ENCODE data around the gene PIEZO2. TPM values are rescaled to one million over a fixed set of nuclear protein-coding genes. Genes with fewer than 3 reads are reported as not detected.

Gene PIEZO2
- total RNA-seq, 4 donors from 2014 or later = 2.4 to 5.2 (median 3.3) TPM

DNA sequence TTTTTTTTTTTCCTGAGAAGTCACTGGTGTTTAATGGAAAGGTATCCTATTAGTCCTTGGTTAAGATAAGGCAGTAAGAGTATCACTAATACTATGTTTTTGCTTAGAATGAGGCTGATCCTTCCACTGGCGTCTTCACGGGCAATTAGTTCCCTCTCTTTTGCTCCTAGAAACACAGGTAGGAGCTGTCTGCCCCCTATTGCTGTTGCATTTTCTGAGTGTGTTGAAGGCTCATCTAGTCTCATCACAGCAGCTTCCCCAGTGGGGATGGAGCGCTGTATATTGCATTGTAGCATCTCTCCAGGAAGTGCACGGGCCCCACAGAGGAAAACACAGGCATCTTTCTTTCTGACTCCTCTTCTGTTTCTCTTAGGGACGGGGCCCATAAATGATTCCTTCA is 478.5 kb downstream of the PIEZO2 start:
- H3K4me1 ChIP-seq = no peaks in the 10 kb centered on the region
- H3K4me3 ChIP-seq = no peak overlapping the region
- peaks cover 0 to 2% (median 0%) of the 10 kb centered on the region in 4 donors for H3K27me3 ChIP-seq
- DNase-seq (ENCODE audit: extremely low spot score) = no peak
- intact Hi-C loops (cut with DNase I) = no loop called here
- 86% methylated on average over 5 of the region's 5 CpGs for WGBS
- no peaks in the 10 kb centered on the region for H3K36me3 ChIP-seq
- no peaks in the 10 kb centered on the region for H3K9me3 ChIP-seq
- H3K27ac ChIP-seq (replicated peaks in 1 of 4) = no peak overlapping the region
- TF ChIP-seq, protein P1, sequence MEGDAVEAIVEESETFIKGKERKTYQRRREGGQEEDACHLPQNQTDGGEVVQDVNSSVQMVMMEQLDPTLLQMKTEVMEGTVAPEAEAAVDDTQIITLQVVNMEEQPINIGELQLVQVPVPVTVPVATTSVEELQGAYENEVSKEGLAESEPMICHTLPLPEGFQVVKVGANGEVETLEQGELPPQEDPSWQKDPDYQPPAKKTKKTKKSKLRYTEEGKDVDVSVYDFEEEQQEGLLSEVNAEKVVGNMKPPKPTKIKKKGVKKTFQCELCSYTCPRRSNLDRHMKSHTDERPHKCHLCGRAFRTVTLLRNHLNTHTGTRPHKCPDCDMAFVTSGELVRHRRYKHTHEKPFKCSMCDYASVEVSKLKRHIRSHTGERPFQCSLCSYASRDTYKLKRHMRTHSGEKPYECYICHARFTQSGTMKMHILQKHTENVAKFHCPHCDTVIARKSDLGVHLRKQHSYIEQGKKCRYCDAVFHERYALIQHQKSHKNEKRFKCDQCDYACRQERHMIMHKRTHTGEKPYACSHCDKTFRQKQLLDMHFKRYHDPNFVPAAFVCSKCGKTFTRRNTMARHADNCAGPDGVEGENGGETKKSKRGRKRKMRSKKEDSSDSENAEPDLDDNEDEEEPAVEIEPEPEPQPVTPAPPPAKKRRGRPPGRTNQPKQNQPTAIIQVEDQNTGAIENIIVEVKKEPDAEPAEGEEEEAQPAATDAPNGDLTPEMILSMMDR (IDR thresholded peaks at IDR 0.05) = no peak
- TF ChIP-seq EP300 (IDR thresholded peaks at IDR 0.05) = no peak

DNA sequence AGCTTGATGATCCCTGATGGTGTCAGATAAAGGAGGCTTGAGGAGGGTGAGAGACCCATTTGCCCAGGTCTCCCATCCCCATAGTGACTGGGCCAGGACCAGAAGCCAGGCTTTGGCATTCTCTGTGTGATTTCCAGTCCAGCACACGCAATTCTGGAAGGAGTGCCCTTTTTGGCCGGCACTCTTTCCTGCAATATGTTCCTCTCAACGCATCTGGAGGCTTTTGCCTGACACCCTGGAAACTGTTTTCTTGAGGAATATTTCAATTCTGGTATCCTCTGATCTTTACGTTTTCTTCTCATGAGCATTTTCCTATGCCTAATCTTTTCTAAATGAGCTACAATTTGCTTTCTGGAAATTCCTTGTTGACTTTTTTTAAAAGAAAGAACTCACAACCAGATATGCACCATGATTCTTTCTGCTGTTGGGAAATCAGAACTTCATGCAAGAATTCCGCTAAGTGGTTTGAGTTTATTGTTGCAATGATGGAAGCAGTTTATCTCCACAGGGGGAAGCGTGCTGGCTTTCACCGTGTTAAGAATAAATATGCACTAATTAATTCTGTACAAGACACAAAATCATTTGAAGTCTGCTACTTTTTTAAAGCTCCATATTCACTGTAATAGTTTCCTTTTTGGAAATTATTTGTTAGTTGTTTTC is 479.8 kb downstream of the PIEZO2 start:
- H3K27ac ChIP-seq (replicated peaks in 1 of 4) = no peak overlapping the region
- H3K9me3 ChIP-seq = no peaks in the 10 kb centered on the region
- no peaks in the 10 kb centered on the region for H3K36me3 ChIP-seq
- no peaks in the 10 kb centered on the region for H3K4me1 ChIP-seq
- peaks cover 0 to 2% (median 0%) of the 10 kb centered on the region in 4 donors for H3K27me3 ChIP-seq
- WGBS = 80% methylated on average over 7 of the region's 7 CpGs
- DNase-seq (ENCODE audit: extremely low spot score) = no peak
- H3K4me3 ChIP-seq = no peak overlapping the region
- intact Hi-C loops (cut with DNase I) = no loop called here
- TF ChIP-seq POLR2AphosphoS5 (IDR thresholded peaks at IDR 0.05) = no peak
- TF ChIP-seq EP300 (IDR thresholded peaks at IDR 0.05) = no peak
- TF ChIP-seq, protein P1 (IDR thresholded peaks at IDR 0.05) = no peak
- TF ChIP-seq POLR2A (IDR thresholded peaks at IDR 0.05; ENCODE audit: low read depth) = no peak

DNA sequence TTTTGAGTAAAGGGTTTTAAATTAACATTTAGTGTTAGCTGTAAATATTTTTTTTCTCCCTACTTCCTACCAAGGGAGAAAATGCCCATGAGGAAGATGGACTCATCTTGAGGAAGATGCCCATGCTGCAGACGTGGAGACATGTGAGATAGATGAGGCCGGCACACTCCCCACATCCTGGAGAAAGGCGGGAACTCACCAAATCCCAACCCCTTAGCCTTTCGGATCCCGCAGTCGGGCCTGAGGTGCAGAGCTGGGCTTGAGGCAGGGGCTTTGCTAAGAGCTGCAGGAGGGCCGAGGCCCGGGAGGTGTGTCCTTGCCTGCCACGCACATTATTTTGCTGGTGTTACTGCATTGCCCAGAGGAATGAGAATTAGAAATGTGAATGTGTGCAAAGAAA is 485.6 kb downstream of the PIEZO2 start:
- Histone ChIP-seq H3K4me1 (peaks cover 5 to 26% (median 22%) of the 10 kb centered on the region in 4 donors), H3K4me3 (no peak overlapping the region), H3K27ac (replicated peaks in 1 of 4) (no peak overlapping the region), H3K36me3 (no peaks in the 10 kb centered on the region), H3K9me3 (no peaks in the 10 kb centered on the region), H3K27me3 (peaks cover 0 to 2% (median 0%) of the 10 kb centered on the region in 4 donors)
- WGBS = 74% methylated on average over 9 of the region's 9 CpGs
- intact Hi-C loops (cut with DNase I) = no loop called here
- TF ChIP-seq POLR2AphosphoS5 (IDR thresholded peaks at IDR 0.05) (no peak), EP300 (IDR thresholded peaks at IDR 0.05) (no peak), POLR2A (IDR thresholded peaks at IDR 0.05; ENCODE audit: low read depth) (no peak)
- TF ChIP-seq, protein P1 (IDR thresholded peaks at IDR 0.05) = no peak
- DNase-seq (ENCODE audit: extremely low spot score) = no peak

DNA sequence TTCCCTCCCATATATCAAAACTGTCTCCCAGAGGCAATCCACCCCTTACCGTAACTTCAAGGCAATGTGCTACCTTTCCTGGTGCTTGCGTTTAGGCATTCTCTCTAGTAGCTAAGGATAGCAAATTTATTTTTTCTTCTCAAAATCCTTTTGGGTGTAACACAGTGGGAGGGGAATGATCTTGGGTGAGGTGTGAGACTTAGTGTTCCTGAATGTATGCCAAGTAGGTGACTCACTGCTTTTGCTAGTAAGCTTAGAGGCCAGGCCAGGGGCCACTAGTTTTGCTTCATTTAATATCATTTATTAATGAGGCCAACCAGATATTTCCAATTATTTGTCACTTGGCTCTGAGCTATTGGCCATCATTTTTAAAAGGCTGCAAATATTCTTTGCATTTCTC is 488.1 kb downstream of the PIEZO2 start:
- Histone ChIP-seq H3K27ac (replicated peaks in 1 of 4) (peak overlapping the region in 3 of 4 donors; percentile 20 to 62 (median 40)), H3K4me1 (peaks cover 5 to 26% (median 22%) of the 10 kb centered on the region in 4 donors), H3K9me3 (no peaks in the 10 kb centered on the region), H3K27me3 (no peaks in the 10 kb centered on the region), H3K36me3 (no peaks in the 10 kb centered on the region), H3K4me3 (no peak overlapping the region)
- intact Hi-C loops (cut with DNase I) = no loop called here
- DNase-seq (ENCODE audit: extremely low spot score) = no peak
- TF ChIP-seq, protein P1 (IDR thresholded peaks at IDR 0.05) = no peak
- TF ChIP-seq POLR2AphosphoS5 (IDR thresholded peaks at IDR 0.05) = peak in 1 of 2 donors; percentile 24
- TF ChIP-seq POLR2A (IDR thresholded peaks at IDR 0.05; ENCODE audit: low read depth) = no peak
- 83% methylated on average over 2 of the region's 2 CpGs for WGBS
